Right renal pelvis (tissue), 4 donors: ENCODE results near the gene TMC1. TPM values are rescaled to one million over a fixed set of nuclear protein-coding genes. Genes with fewer than 3 reads are reported as not detected.
"Not testable (repeated sequence)": the region's sequence is repeated elsewhere in the genome, so short reads cannot be mapped to it uniquely, and the experiment has no call there.

Experiments
- DNase-seq, 4 donors: peaks; one replicate each; pipeline ENCODE4 v3.0.0-alpha.2; 2013; ENCODE audit warnings: low read depth in 4 of 4, low spot score in 3 of 4, missing footprints in 1 of 4
- polyA plus RNA-seq, 4 donors: library from polyadenylated mRNA; unstranded; fragments of 120-200 nt; gene quantifications; one replicate each; pipeline ENCODE4 v1.2.1, GENCODE V29; 2013; ENCODE audit not compliant: insufficient read length in 4 of 4

The TMC1 gene
- polyA plus RNA-seq = under 1 TPM; 0.26 to 0.99 (median 0.82) TPM

GRCh38 chr9:72521416-72521815 lies at the start of gene TMC1:
Gene TMC1, plus strand, starts transcription at chr9:72521608. Its CDS starts 127,041 bp downstream, at chr9:72648649.
- DNase-seq = not testable (repeated sequence)

- DNase-seq = no peak
Observed at GRCh38 chr9:72473474-72474261, 47.7 kb upstream of the TMC1 start.

- DNase-seq = no peak
Observed at GRCh38 chr9:72474676-72475075, 46.7 kb upstream of the TMC1 start.

- DNase-seq = no peak
Observed at GRCh38 chr9:72476100-72476499, 45.3 kb upstream of the TMC1 start.

- DNase-seq = no peak
Observed at GRCh38 chr9:72476617-72477437, 44.6 kb upstream of the TMC1 start.

- DNase-seq = no peak
Observed at GRCh38 chr9:72477930-72478518, 43.4 kb upstream of the TMC1 start.

- no peak for DNase-seq
Observed at GRCh38 chr9:72478966-72479365, 42.4 kb upstream of the TMC1 start.

- not testable (repeated sequence) for DNase-seq
Observed at GRCh38 chr9:72480261-72480660, 41.1 kb upstream of the TMC1 start.

GRCh38 chr9:72480921-72481320 lies 40.5 kb upstream of the TMC1 start:
- no peak for DNase-seq

- DNase-seq = peak in 2 of 4 donors; percentile 25 to 27
Observed at GRCh38 chr9:72485821-72486593, 35.4 kb upstream of the TMC1 start.

- no peak for DNase-seq
Observed at GRCh38 chr9:72486594-72486955, 34.8 kb upstream of the TMC1 start.

GRCh38 chr9:72487665-72488064 lies 33.7 kb upstream of the TMC1 start:
- not testable (repeated sequence) for DNase-seq

GRCh38 chr9:72489986-72490385 lies 31.4 kb upstream of the TMC1 start:
- no peak for DNase-seq

- no peak for DNase-seq
Observed at GRCh38 chr9:72491242-72491641, 30.2 kb upstream of the TMC1 start.

- no peak for DNase-seq
Observed at GRCh38 chr9:72494051-72494450, 27.4 kb upstream of the TMC1 start.

- DNase-seq = no peak
Observed at GRCh38 chr9:72497447-72498046, 23.9 kb upstream of the TMC1 start.

GRCh38 chr9:72506615-72507014 lies 14.8 kb upstream of the TMC1 start:
- DNase-seq = no peak

- no peak for DNase-seq
Observed at GRCh38 chr9:72509053-72509452, 12.4 kb upstream of the TMC1 start.

- DNase-seq = no peak
Observed at GRCh38 chr9:72509635-72510034, 11.8 kb upstream of the TMC1 start.

GRCh38 chr9:72521011-72521410 lies 397 bp upstream of the TMC1 start:
- not testable (repeated sequence) for DNase-seq
